ENCODE results near the gene NT5C2.
"Not testable (repeated sequence)": the region's sequence is repeated elsewhere in the genome, so short reads cannot be mapped to it uniquely, and the experiment has no call there.

Gene NT5C2

DNA sequence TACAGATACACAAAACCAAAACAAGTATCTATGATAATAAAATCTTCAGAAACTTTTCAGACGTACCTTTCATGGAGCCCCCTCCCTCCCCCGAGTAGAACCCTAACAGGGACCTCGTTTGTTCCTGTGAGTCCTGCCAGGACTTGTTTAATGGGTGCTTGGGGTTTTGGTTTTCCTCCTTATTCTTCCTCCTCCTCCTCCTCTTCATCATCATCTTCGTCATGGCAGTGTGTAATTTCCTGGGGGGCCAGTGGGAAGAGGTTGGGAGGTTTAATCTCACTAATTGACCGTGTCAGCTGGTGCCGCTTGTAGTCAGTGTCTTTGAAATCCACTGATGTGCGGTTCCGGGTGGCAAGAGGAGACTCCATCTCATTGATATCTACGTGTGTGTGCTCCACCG lies 103.6 kb downstream of the NT5C2 start:
- no peak for DNase-seq (ENCODE audit: low read depth, low spot score)

DNA sequence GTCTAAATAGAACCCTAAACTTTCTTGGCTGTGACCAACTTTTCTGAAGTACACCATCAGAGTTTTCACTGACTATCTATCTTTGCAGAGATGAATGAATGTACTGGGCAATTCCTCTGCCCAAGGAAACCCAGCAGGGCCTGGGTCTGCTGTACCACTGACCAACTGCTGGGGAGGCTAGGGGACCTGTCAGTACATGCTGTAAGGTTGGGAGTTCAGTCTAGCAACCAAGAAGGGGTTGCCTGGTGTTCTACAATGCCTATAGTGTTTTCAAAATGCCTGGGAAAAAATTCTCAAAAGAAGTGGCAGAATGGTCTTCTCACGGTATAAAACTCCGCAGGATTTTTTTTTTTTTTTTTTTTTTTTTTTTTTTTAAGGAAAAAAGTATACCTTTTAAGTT lies 106.3 kb downstream of the NT5C2 start:
- no peak for DNase-seq (ENCODE audit: low read depth, low spot score)

DNA sequence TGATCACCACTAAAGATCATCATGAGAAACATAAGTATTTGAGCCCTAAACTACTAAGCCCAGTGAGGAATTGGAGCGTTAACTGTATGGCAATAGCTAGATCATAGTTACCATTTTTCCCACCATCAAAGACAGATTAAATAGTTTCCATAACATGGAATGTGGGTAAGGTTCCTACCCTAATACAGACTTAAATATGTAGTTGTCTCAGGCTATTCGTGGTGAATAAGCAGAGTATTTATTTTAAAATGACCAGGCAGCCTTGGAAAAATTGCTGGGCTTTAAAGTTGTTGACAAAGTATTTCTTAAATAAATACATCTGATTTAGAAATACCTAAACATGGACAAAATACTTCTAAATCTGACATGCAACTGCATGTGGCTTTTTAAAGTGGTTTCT lies 106.8 kb downstream of the NT5C2 start:
- DNase-seq (ENCODE audit: low read depth, low spot score) = no peak

DNA sequence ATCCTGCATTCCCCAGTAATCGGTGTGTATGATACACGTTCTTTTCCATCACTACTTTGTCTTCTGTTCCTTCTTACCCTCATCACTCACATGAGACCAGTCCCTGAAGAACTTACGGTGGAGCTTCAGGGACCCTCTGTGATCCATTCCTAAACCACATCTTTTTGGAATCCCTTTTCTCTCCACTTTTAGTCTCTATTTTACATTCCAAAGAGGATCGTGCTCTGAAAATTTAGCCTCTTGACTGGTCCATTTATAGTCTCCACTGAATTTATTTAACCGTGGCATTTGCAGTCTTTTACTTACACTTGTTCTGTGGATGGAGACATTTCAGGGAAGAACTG lies 109.1 kb downstream of the NT5C2 start:
- DNase-seq (ENCODE audit: low read depth, low spot score) = no peak

DNA sequence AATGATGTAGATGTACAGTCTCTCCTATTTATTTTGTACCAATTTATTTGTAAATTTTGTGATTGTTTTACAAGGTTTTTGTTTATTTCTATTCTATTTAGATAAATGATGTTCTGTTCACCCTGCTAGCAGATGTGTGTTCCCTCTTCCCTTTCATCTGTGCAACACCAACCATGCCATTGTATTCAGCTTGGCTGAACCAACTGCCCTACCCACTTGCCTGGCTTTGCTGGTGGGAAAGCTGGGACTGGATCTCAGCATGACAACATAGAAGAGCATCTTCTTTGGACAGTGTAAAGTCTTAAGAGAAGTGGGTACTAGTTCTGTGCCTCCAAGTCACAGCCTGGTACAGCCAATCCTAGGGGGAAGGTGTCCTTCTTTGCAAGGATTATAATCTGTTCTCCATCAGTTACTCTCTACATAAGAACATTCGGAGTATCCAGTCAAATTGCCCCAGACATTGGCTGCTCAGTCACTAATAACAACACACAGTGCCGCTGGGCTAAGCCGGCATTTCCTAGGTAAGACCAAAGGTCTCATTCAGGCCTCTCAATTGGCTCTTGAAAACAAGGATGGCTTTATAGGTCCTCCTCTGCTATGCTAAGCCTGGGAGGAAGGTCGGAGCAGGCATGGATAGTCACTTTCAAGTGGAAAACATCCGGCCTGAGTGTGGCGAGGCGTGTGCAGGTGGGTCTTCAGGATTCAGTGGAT lies 109.7 kb downstream of the NT5C2 start:
- no peak for DNase-seq (ENCODE audit: low read depth, low spot score)

DNA sequence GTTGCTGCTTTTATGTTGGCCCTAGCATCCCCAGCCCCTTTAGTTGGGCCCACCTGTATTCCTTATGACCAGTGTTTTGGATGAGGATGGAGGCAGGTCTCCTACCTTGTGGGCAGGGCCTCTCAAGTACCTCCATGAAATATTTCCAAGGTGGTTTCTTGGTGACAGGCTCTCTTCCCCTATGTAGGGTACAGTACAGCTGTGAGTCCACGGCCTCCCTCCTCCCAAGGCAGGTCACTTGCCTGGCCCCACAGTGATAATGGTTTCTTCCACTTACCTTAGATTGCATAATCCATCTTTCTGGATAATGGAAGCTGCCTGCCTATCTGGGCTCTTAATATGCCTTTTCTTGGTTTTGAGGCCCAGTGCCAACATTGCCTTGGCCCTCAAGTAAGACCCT lies 110.4 kb downstream of the NT5C2 start:
- no peak for DNase-seq (ENCODE audit: low read depth, low spot score)

DNA sequence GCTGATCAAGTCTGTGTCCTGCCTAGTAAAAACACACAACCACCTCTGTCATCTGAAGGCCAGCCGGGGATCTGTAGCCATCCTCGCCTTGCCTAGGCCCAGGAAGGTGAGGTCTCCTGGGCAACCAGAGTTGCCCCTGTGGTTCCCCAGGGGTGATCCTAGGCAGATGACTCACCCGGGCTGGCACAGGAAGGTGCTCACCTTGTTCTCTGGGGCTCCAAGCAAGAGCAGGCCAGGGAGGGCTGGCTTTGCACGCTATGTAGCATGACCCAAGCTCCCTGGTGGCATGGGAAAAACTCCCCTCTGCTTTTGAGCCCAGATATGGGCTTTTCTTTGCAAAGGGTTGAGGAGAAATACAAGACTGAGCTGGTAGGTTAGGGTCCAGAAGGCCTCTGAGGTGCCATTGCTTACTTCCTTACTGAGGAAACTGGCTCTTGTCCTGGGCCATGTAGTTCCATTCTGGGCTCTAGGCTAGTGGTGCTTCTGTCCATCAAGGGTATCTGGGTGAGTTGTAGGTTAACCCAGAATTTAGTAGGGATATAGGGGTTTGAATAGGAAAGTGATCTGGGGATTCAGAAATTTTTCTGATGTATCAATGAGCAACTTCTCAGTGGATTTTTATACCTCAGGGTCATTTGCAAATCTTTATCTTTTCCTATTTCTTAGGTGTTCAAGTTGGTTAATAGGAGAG lies 112.0 kb downstream of the NT5C2 start:
- DNase-seq (ENCODE audit: low read depth, low spot score) = no peak

DNA sequence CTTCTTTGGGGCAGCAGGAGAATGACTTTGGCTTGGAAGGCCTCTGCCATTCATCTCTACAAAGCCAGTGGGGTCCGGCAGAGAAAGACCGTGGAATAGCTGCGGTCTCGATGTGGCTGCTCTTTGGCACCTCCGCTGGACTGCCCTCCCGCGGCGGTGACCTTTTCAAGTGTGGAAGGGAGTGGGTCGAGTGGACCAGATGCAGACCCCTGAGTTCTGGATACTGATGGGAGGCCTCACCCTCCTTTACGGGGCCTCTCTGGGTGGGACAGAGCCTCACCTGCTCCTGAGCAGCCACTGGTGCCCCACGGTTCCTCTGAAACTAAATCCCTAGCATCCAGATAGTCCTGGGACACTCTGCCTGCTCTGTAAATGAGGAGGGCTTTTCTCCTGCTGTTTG lies 113.1 kb downstream of the NT5C2 start:
- DNase-seq (ENCODE audit: low read depth, low spot score) = no peak

DNA sequence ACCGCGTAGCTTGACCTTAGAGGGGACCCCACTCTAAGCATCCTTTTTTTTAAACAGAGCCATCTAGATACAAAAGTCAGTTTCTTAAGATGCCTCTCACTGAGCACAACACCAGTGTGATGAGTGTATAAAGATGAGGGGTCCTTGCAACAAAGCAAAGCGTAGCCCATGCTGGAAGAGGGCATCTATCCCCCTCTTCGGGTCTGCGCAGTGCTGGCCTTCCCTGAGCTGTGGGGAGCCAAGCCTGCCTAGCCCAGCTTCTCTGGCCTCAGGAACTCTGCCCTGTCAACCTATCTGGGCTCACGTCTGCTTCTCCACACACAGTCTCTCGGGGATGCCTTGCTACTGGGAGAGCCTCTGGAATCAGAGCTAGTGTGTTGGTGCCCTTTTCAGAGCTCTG lies 114.0 kb downstream of the NT5C2 start:
- no peak for DNase-seq (ENCODE audit: low read depth, low spot score)

DNA sequence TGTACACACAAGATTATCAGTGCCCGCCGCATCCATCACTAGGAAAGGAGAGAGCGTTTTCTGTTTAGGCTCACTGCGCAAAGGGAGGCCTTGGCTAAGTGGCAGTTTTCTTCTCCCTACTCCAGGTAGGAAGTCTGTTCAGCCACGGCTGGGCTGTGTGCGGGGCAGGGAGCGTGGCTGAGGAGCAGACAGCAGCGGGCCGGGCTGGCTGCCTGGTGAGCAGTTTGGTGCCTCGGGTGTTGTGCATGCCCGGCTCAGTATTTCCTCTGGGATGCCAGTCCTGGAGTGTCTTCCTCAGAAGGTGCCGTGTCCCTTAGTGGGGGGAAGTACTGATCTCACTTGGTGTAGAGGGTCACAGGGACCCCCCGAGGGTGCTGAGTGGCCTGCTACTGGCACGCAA lies 114.4 kb downstream of the NT5C2 start:
- DNase-seq (ENCODE audit: low read depth, low spot score) = no peak

DNA sequence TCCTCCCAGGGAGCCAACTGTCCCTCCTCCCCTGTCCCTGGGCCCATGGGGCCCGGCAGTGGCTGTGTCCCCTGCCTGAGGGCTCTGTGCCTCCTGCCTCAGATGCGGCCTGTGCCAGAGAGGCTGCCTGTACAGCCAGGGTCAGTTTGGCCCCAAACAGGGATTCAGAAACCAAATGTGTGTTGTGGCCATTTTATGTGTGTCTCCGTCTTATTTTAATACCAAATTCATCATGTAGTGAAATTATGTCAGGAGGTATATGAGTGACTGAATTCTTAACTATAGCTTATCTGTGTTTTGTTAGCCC lies 114.8 kb downstream of the NT5C2 start:
- no peak for DNase-seq (ENCODE audit: low read depth, low spot score)

DNA sequence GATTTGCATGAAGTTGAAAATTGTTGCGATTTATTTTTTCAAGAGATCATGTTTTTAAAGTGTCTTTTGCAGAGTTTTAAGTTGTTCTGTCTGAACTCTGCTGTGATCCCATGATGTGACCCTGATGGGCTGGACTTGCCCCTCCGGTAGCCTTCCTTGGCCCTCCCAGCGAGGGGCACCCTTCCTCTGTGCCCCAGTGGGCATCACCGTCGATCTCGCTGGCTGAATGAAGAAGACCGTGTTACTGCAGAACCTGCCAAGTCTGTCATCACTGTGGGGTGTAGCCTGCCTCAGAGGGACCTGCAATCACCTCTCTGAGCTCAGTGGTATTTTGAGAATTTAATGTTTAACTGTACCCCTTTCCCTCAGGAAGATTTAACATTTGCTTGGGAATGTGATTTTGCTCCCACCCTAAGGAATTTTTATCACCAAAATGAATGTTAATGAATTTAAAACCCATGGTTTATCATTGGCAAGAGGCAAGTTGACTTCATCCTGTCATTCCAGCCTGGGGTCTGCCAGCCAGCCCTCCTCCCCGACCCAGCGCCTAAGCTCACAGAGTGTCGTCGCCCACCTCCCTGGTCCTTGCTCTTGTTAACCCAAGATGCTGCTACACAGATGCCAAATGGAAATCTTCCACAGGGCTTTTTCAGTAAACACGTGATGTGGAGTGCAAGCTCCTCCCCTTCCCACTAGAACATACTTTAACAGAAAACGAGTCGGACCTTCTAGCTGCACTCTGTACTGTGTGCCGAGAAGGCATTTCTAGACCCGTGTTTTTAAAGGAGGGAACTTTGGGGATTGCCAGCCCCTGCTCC lies 115.4 kb downstream of the NT5C2 start:
- no peak for DNase-seq (ENCODE audit: low read depth, low spot score)

DNA sequence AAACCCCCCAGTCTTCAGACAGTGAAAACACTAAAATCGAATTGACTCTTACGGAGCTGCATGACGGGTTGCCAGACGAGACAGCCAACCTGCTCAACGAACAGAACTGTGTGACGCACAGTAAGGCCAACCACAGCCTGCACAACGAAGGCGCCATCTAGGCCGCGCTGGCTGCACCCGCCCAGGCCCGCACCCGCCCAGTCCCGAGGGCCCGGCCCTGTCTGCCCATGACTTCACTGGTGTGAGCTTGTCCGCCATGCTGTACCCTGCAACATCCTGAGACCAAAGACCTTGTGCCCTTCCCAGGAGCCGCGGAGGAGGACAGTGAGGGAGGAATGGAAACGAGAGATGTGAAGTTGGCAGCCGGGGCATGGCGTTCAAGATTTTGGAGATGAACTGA lies 116.1 kb downstream of the NT5C2 start:
- no peak for DNase-seq (ENCODE audit: low read depth, low spot score)

DNA sequence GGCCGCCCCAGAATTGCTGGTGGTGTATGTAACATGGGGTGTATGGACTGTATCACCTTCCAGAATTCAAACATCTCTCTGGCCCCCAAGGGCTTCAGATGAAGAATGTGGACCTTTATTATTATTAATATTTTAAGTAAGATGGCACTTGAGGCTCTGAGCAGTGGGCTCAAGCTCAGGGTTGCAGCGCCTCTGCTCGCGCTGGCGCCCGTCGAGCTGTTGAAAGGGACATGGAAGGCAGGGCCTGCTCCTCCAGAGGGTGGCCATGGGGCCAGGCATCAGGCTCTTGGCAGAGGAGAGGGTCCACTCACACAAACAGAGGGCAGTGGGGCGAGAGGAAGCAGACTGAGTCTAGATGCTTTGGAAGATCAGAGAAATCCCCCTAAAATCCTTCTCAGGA lies 120.2 kb downstream of the NT5C2 start:
- no peak for DNase-seq (ENCODE audit: low read depth, low spot score)

DNA sequence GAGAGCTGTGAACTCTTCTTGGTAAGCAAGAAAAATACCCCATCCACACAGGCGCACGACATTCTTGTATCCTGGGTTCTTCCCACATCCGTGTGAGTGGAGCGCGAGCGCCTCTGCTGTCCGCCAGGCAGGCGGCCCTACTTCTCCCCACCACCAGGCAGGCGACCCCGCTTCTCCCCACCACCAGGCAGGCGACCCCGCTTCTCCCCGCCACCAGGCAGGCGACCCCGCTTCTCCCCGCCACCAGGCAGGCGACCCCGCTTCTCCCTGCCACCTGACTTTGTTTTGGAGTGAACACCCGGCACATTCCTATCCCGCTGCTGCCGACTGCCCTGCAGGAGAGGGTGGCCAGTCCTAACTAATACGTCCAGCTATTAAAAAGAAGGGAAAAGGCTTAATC lies 120.8 kb downstream of the NT5C2 start:
- DNase-seq (ENCODE audit: low read depth, low spot score) = no peak

DNA sequence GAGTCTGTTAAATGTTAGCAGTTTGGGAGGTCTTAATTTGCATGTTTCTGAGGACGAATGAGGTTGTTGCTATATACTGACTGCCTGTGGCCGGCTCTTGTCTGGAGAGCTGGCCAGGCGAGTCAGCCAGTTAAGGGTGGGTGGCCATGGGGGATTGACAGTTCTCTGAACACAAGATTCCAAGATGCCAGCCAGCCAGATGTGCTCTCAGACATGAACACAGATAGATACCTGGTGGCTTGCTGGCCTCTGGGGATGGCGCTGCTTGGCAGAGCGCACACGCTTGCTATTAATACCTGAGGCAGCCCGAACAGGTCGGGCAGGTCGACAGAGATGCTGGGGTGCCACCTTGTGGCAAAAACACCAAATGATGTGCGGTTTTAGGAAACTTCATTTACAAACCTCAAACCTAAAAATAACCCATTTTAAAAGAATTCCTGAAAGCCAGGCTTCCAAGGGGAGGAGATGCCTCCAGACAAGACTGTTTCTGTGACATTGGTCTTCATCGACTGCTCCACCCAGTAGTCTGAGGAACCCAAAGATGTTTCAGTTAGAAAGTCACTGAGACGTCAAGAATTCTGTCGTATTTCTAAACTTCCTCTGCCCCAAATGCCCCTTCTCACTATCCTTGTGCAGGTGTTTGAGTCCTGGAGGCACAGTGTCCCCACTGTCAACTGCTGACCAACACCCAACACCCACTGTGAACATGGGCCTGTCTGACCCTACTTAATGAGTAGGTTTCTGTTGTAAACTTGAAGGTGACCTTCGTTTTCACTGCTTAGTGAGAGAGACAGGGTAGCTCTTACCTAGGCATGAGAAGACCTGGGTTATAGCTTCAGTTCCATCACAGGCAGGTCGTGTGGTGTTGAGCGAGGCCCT lies 123.4 kb downstream of the NT5C2 start:
- DNase-seq (ENCODE audit: low read depth, low spot score) = peak; percentile 5

DNA sequence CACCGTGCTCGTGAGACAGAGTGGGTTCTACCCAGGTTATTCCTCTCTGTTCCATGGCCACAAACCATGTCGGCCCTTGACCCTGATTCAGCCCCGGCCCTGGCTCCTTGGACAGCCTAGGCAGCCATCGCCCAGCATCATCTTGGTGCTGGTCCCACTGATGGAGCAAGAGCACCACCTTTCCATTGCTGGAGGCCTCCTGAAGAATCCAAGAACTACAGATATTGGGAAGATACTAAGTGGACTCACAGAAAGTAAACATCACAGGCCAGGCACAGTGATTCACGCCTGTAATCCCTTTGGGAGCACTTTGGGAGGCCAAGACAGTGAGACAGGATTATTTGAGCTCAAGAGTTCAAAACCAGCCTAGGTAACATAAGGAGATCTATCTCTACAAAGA lies 125.1 kb downstream of the NT5C2 start:
- DNase-seq (ENCODE audit: low read depth, low spot score) = no peak

DNA sequence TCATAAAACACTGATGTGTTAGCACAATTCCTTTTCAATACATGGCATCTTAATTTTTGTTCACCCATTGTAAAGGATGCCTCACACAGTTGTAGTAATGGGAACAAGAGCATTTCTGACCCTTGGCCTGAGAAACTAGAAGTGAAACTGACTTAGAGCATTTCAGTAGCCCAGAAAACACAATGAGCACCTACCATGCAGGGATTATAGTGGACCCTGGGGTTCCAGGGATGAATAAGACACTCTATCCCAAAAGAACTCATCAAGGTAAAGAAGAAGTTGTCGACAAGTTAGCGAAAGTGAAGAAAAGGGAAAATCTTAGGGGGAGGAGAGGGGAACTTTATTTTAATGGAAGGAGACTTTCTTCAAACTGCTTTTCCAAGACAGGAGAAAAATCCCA lies 125.6 kb downstream of the NT5C2 start:
- no peak for DNase-seq (ENCODE audit: low read depth, low spot score)

DNA sequence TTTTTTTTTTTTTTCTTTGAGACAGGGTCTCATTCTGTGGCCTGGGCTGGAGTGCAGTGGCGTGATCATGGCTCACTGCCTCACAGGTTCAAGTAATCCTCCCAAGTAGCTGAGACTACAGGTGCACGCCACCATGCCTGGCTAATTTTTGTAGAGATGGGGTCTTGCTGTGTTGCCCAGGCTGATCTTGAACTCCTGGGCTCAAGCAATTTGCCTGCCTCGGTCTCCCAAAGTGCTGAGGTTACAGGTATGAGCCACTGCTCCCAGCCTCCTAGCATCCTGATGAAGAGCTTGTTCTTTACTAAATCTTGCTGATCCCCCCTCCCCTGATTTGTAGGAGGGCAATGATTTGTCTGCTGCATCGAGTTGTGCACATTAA lies 126.0 kb downstream of the NT5C2 start:
- DNase-seq (ENCODE audit: low read depth, low spot score) = not testable (repeated sequence)

DNA sequence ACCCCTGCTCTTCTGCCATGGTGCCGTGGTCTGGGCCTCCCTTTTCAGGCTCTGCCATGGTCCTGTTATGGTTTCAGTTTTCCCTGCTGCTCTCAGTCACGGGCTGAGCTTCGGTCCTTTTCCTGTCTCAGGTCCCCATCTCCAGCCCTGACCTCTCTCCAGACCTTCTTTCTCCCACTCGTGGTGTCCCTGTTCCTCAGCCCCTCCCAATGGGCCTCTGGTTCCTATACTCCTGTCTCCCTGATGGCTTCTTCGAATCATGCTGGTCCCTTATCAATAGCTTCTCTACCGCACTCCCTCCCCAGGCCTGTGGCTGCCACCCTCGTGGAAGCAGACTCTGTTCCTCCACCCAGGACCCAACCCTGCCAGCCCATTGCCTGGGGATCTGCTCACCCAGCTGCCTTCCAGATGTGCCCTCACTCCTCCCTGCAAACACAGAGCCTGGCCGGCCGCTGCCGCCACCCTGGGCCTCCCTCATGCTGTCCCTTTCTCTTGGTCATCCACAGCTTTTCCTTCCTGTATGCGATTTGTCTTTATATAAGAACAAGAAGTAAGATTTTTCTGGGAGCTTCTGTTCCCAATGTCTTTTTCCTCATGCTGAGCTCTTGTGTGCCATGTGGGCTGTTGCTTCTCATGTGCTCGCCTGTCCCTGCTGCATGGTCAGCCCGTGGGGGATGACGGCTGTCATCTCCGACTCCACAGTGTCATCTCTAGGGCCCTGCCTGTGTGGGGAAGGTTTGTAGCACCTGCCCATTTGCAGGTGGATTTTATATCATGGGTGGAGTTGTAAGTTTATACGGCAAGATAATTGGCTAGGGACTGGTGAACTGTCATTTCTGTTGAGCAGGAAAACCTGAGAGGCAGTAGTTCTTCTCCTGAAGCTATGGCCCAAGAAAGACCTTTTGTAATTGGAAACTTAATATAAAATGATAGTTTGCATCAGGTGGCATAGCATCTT lies 126.7 kb downstream of the NT5C2 start:
- DNase-seq (ENCODE audit: low read depth, low spot score) = no peak

DNA sequence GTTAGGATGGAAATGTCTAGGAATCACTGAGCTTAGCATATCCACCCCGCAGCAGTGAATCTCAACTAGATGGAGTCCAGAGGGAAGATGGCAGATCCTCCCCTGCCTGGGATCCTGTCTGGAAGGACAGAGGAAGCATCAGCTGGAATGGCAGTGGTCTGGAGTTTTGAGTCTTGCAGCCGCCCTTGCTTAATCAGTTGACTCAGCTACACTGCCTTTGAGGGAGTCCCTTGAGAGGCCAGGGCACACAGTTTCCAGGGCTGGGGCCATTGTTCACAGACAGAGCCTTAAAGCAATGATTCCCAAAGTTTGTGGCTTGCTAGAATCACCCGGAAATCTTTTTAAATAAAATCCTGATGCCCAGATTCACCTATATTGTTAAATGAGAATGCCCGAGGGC lies 128.1 kb downstream of the NT5C2 start:
- DNase-seq (ENCODE audit: low read depth, low spot score) = no peak

All from brain pericyte (primary cell).